H1 (cell line): ENCODE results near the gene F5. TPM values are rescaled to one million over a fixed set of nuclear protein-coding genes. Genes with fewer than 3 reads are reported as not detected.
A peak's percentile ranks its signal among the peaks of the same experiment; 100 is the strongest.

Experiments used
- CTCF ChIA-PET: fragments of 300-600 bp; sonication (Branson Sonifier 250); formaldehyde crosslinking; loops from one replicate; lab custom pipeline; 2021; ENCODE audit not compliant: partially characterized antibody; lab: Charles Lee
- POLR2A ChIA-PET: fragments of 300-600 bp; sonication (Branson Sonifier 250); formaldehyde crosslinking; loops from one replicate; lab custom pipeline; 2021; ENCODE audit warnings: inconsistent platforms; ENCODE audit not compliant: partially characterized antibody; lab: Charles Lee
- DNase-seq, 2 experiments: peaks; one replicate each; pipeline versions ENCODE4 v3.0.0 to v3.0.0-alpha.2; 2010 to 2022; ENCODE audit warnings: low spot score in 2 of 2, low read depth in 1 of 2, mixed read lengths in 1 of 2
- FAIRE-seq: peaks from 2 replicates; lab custom pipeline; 2011; peaks lifted over from hg19 to GRCh38; lab: Jason Lieb, UNC
- H2AFZ ChIP-seq: 2 replicates; pipeline ENCODE4 v1.8.1; 2012; ENCODE audit warnings: low read length, inconsistent platforms
- H2AK5ac ChIP-seq: 2 replicates; pipeline ENCODE4 v1.6.1; 2013; ENCODE audit warnings: low read depth, low read length
- H2BK120ac ChIP-seq: replicated peaks from 2 replicates; pipeline ENCODE3; 2013; ENCODE audit warnings: low read depth, low read length, inconsistent platforms
- H2BK12ac ChIP-seq: 2 replicates; pipeline ENCODE4 v1.6.1; 2013; ENCODE audit warnings: low read depth, low read length
- H2BK15ac ChIP-seq: 2 replicates; pipeline ENCODE4 v1.6.1; 2013; ENCODE audit warnings: low read length
- H2BK20ac ChIP-seq: 2 replicates; pipeline ENCODE4 v1.6.1; 2013; ENCODE audit warnings: low read length
- H2BK5ac ChIP-seq: 2 replicates; pipeline ENCODE4 v1.6.1; 2013; ENCODE audit warnings: low read depth, low read length
- H3K14ac ChIP-seq: 2 replicates; pipeline ENCODE4 v1.6.1; 2013; ENCODE audit warnings: inconsistent platforms; ENCODE audit not compliant: insufficient read length
- H3K18ac ChIP-seq: 2 replicates; pipeline ENCODE4 v1.6.1; 2013; ENCODE audit warnings: low read length; ENCODE audit errors: extremely low read depth
- H3K23ac ChIP-seq: 2 replicates; pipeline ENCODE4 v1.6.1; 2013; ENCODE audit warnings: inconsistent platforms; ENCODE audit not compliant: insufficient read length
- H3K23me2 ChIP-seq: 2 replicates; pipeline ENCODE4 v1.6.1; 2013; ENCODE audit warnings: low read depth, low read length
- H3K27ac ChIP-seq: 2 replicates; pipeline ENCODE4 v1.6.1; 2011; ENCODE audit warnings: low read depth, low read length, inconsistent platforms
- H3K27me3 ChIP-seq, 4 experiments: replicated peaks in 1 of 4; 1 replicate in 1 of 4; 2 replicates in 3 of 4; pipeline versions ENCODE4 v1.6.1 to v1.8.1; 2011 to 2013; ENCODE audit warnings: low read length in 3 of 4, mild to moderate bottlenecking in 3 of 4, inconsistent platforms in 2 of 4, mixed read lengths in 2 of 4, moderate library complexity in 1 of 4; ENCODE audit not compliant: control insufficient read depth in 3 of 4, insufficient read depth in 3 of 4; ENCODE audit errors: extremely low read depth in 1 of 4
- H3K36me3 ChIP-seq, 4 experiments: 2 replicates each; pipeline versions ENCODE4 v1.6.1 to v1.8.1; 2011 to 2013; ENCODE audit warnings: mild to moderate bottlenecking in 4 of 4, low read length in 3 of 4, moderate library complexity in 2 of 4, control low read depth in 1 of 4, inconsistent platforms in 1 of 4; ENCODE audit not compliant: insufficient read depth in 4 of 4, control insufficient read depth in 2 of 4
- H3K4ac ChIP-seq: replicated peaks from 2 replicates; pipeline ENCODE3; 2013; ENCODE audit warnings: low read length, low read depth, mixed read lengths, inconsistent platforms; ENCODE audit not compliant: insufficient read length
- H3K4me1 ChIP-seq, 4 experiments: replicated peaks in 1 of 4; 1 replicate in 1 of 4; 2 replicates in 3 of 4; pipeline versions ENCODE4 v1.6.1 to v1.8.1; 2011 to 2013; ENCODE audit warnings: low read length in 3 of 4, inconsistent platforms in 2 of 4, mixed read lengths in 1 of 4; ENCODE audit not compliant: insufficient read depth in 4 of 4, control insufficient read depth in 3 of 4
- H3K4me2 ChIP-seq, 2 experiments: 2 replicates each; pipeline versions ENCODE4 v1.6.1 to v1.8.1; 2011 to 2013; ENCODE audit warnings: low read depth in 2 of 2, low read length in 2 of 2, control low read depth in 1 of 2, inconsistent platforms in 1 of 2, mild to moderate bottlenecking in 1 of 2; ENCODE audit not compliant: insufficient read depth in 1 of 2
- H3K4me3 ChIP-seq, 4 experiments: fragments of 200-600, 300-600 bp in 1 of 4; sonication (generic), shearing (Covaris generic), sonication (Bioruptor Twin) in 1 of 4; 2 replicates each; pipeline versions ENCODE4 v1.5.1 to v1.8.1; 2011 to 2016; ENCODE audit warnings: low read length in 4 of 4, low read depth in 3 of 4, control low read depth in 2 of 4, inconsistent platforms in 2 of 4, mild to moderate bottlenecking in 2 of 4, mixed read lengths in 1 of 4, moderate library complexity in 1 of 4; ENCODE audit not compliant: insufficient read depth in 2 of 4; ENCODE audit errors: extremely low read depth in 1 of 4
- H3K56ac ChIP-seq: replicated peaks from 2 replicates; pipeline ENCODE3; 2013; ENCODE audit warnings: low read depth, mild to moderate bottlenecking, mixed read lengths, low read length, inconsistent platforms; ENCODE audit not compliant: insufficient read length
- H3K79me1 ChIP-seq: 2 replicates; pipeline ENCODE4 v1.6.1; 2013; ENCODE audit warnings: low read depth, low read length, control low read depth
- H3K79me2 ChIP-seq, 2 experiments: 2 replicates each; pipeline versions ENCODE4 v1.6.1 to v1.8.1; 2012 to 2013; ENCODE audit warnings: low read length in 2 of 2, mild to moderate bottlenecking in 2 of 2, inconsistent platforms in 1 of 2; ENCODE audit not compliant: insufficient read depth in 2 of 2, control insufficient read depth in 1 of 2
- H3K9ac ChIP-seq, 4 experiments: replicated peaks in 1 of 4; 1 replicate in 1 of 4; 2 replicates in 3 of 4; pipeline versions ENCODE4 v1.6.1 to v1.8.1; 2011 to 2013; ENCODE audit warnings: low read depth in 3 of 4, low read length in 3 of 4, control low read depth in 2 of 4, mild to moderate bottlenecking in 2 of 4, moderate library complexity in 2 of 4, inconsistent platforms in 1 of 4; ENCODE audit errors: extremely low read depth in 1 of 4
- H3K9me3 ChIP-seq, 2 experiments: 2 replicates each; pipeline versions ENCODE4 v1.6.1 to v1.8.1; 2012 to 2013; ENCODE audit warnings: mild to moderate bottlenecking in 2 of 2, moderate library complexity in 2 of 2, control low read depth in 1 of 2, inconsistent platforms in 1 of 2, low read depth in 1 of 2, low read length in 1 of 2, mixed read lengths in 1 of 2; ENCODE audit not compliant: insufficient read depth in 2 of 2
- H4K20me1 ChIP-seq, 2 experiments: replicated peaks in 1 of 2; 2 replicates each; pipeline versions ENCODE3 to v1.8.1; 2011 to 2013; ENCODE audit warnings: inconsistent platforms in 2 of 2, low read length in 2 of 2, mild to moderate bottlenecking in 1 of 2; ENCODE audit not compliant: insufficient read depth in 2 of 2, control insufficient read depth in 1 of 2
- H4K5ac ChIP-seq: 2 replicates; pipeline ENCODE4 v1.6.1; 2013; ENCODE audit warnings: low read length, low read depth, mixed read lengths, inconsistent platforms; ENCODE audit not compliant: insufficient read length
- H4K8ac ChIP-seq: 2 replicates; pipeline ENCODE4 v1.8.0; 2013; ENCODE audit warnings: mild to moderate bottlenecking, moderate library complexity, low read length, inconsistent platforms; ENCODE audit not compliant: insufficient read depth; ENCODE audit errors: extremely low read depth
- H4K91ac ChIP-seq: replicated peaks from 2 replicates; pipeline ENCODE3; 2013; ENCODE audit warnings: low read length, mixed read lengths, inconsistent platforms; ENCODE audit not compliant: insufficient read length
- CREB1 ChIP-seq: IDR thresholded peaks from 2 replicates; pipeline ENCODE4 v1.6.1; 2012; ENCODE audit warnings: inconsistent platforms
- HDAC6 ChIP-seq: IDR thresholded peaks from one replicate; pipeline ENCODE4 v1.7.1; 2012; ENCODE audit warnings: low read depth, mild to moderate bottlenecking, inconsistent platforms, low read length, moderate library complexity
- JUND ChIP-seq: IDR thresholded peaks from 2 replicates; pipeline ENCODE4 v1.6.1; 2011; ENCODE audit warnings: mild to moderate bottlenecking, improper control_type of control experiment, low read length
- KDM4A ChIP-seq: IDR thresholded peaks from one replicate; pipeline ENCODE4 v1.7.1; 2012; ENCODE audit warnings: low read depth, mild to moderate bottlenecking, moderate library complexity, low read length, inconsistent platforms; ENCODE audit not compliant: severe bottlenecking
- PHF8 ChIP-seq: fragments of 200-600 bp; sonication (generic); conservative IDR thresholded peaks from 2 replicates; pipeline ENCODE4 v1.7.1; 2012; ENCODE audit warnings: low read depth, mild to moderate bottlenecking, inconsistent platforms, low read length, moderate library complexity
- POLR2AphosphoS5 ChIP-seq: IDR thresholded peaks from 2 replicates; pipeline ENCODE4 v1.6.1; 2011; ENCODE audit warnings: low read depth, low read length
- RBBP5 ChIP-seq: IDR thresholded peaks from 2 replicates; pipeline ENCODE4 v1.7.1; 2012; ENCODE audit warnings: low read depth, mild to moderate bottlenecking, inconsistent platforms, low read length, moderate library complexity, borderline replicate concordance
- SIN3A ChIP-seq, 2 experiments: IDR thresholded peaks in 1 of 2; conservative IDR thresholded peaks in 1 of 2; 2 replicates each; pipeline ENCODE4 v1.6.1; 2011 to 2012; ENCODE audit warnings: low read length in 2 of 2, improper control_type of control experiment in 1 of 2, low read depth in 1 of 2, mild to moderate bottlenecking in 1 of 2
- SRF ChIP-seq: IDR thresholded peaks from 2 replicates; pipeline ENCODE4 v1.6.1; 2011; ENCODE audit warnings: mild to moderate bottlenecking, low read depth, low read length, moderate library complexity
- TCF12 ChIP-seq: IDR thresholded peaks from 2 replicates; pipeline ENCODE4 v1.6.1; 2011; ENCODE audit warnings: low read depth, mild to moderate bottlenecking, low read length
- WGBS, 2 experiments: shearing (Covaris generic) in 1 of 2; methylation state at CpG; one replicate each; pipeline versions ENCODE4 v1.1.6 to v1.1.7; 2013 to 2015; ENCODE audit warnings: low lambda C conversion rate in 2 of 2, mixed read lengths in 2 of 2, inconsistent platforms in 1 of 2, low coverage in 1 of 2, missing lambda C conversion rate in 1 of 2; ENCODE audit not compliant: insufficient replicate concordance in 2 of 2, insufficient coverage in 1 of 2, insufficient read length in 1 of 2; ENCODE audit errors: extremely low coverage in 1 of 2, missing lambda C conversion rate in 1 of 2; 5-methylcytosine and 5-hydroxymethylcytosine counted together
- polyA plus RNA-seq, 7 experiments: library from polyadenylated mRNA; depleted of rRNA in 3 of 7; stranded (reverse) in 5 of 7; unstranded in 2 of 7; fragments of >200 nt in 5 of 7; fragments of 200-250 nt in 2 of 7; gene quantifications; 1 replicate in 5 of 7; 2 replicates in 1 of 7; 4 replicates in 1 of 7; pipeline versions ENCODE4 v1.2.1 to v1.2.3, GENCODE V29; 2011 to 2013; ENCODE audit warnings: missing spikeins in 2 of 7, mixed read lengths in 2 of 7
- total RNA-seq: library from RNA; stranded (reverse); fragmentation: NEBNext Ultra II Directional; extraction: Animal tissue kit (Norgen Biotek cat#: 25700); gene quantifications from 2 replicates; pipeline ENCODE4 v1.2.1, GENCODE V29; 2021
- TF ChIP-seq, protein P1 (sequence below): IDR thresholded peaks from 2 replicates; pipeline ENCODE4 v1.6.1; 2011; ENCODE audit warnings: low read depth, mild to moderate bottlenecking, low read length; ENCODE audit not compliant: insufficient read depth

Gene F5
- total and polyA plus RNA-seq, 2 of the 8 experiments (the other 6 are each of a cell fraction or from before 2014, with no cell fraction given), result 0.04 to 0.06 TPM

DNA sequence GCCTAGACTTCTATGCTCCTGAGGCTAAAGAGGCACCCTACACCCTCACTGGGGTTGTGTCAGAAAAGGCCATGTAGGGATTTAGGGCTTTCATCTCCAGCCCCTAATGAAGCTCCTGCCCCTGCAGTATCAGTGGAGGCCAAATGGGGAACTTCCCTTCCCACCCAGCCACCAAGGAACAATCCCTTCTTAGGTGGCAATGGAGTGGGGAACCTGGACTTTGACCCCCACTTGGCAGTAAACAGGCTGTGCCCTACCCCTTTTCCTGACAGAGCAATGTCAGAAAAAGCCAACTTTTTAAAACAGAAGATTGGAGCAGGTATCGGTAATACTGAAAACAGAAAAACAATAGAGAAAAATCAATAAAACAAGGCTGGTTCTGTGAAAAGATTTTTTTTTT lies 65.1 kb downstream of the F5 start:
- H3K9me3 ChIP-seq, result no peaks in the 10 kb centered on the region
- H2BK15ac ChIP-seq, result no peak overlapping the region
- H3K79me2 ChIP-seq, result no peaks in the 10 kb centered on the region
- no peaks in the 10 kb centered on the region for H3K23me2 ChIP-seq
- no peak overlapping the region for H4K8ac ChIP-seq
- FAIRE-seq (no peak), DNase-seq (no peak)
- no peak overlapping the region for H4K5ac ChIP-seq
- 78% methylated on average over 1 of the region's 1 CpG; no CpG with 5 or more reads in 1 of the 2 experiments for WGBS, 2 experiments
- no peak overlapping the region for H2BK120ac ChIP-seq
- TF ChIP-seq PHF8 (no peak), HDAC6 (no peak), CREB1 (no peak), TCF12 (no peak), POLR2AphosphoS5 (no peak), JUND (no peak), SRF (no peak), KDM4A (no peak), RBBP5 (no peak), SIN3A (conservative IDR thresholded peaks at IDR 0.05 in 1 of 2, IDR thresholded peaks at IDR 0.05 in 1 of 2; ENCODE audit: low read depth in 1 of 2, low read length in 2 of 2) (no peak)
- TF ChIP-seq, protein P1, sequence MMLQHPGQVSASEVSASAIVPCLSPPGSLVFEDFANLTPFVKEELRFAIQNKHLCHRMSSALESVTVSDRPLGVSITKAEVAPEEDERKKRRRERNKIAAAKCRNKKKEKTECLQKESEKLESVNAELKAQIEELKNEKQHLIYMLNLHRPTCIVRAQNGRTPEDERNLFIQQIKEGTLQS, result no peak
- H3K9ac ChIP-seq, result no peak overlapping the region
- no peak overlapping the region for H2BK20ac ChIP-seq
- H3K4me3 ChIP-seq, result no peak overlapping the region
- H3K27me3 ChIP-seq, result no peaks in the 10 kb centered on the region
- POLR2A ChIA-PET, result no interaction called here
- H3K18ac ChIP-seq, result no peak overlapping the region
- H3K23ac ChIP-seq, result no peak overlapping the region
- no peaks in the 10 kb centered on the region for H3K4me1 ChIP-seq
- no peak overlapping the region for H3K56ac ChIP-seq
- no peak overlapping the region for H3K14ac ChIP-seq
- no peaks in the 10 kb centered on the region for H3K36me3 ChIP-seq
- CTCF ChIA-PET, result no interaction called here
- no peaks in the 10 kb centered on the region for H3K79me1 ChIP-seq
- no peak overlapping the region for H2AK5ac ChIP-seq
- no peak overlapping the region for H4K91ac ChIP-seq
- no peak overlapping the region for H3K4ac ChIP-seq
- H4K20me1 ChIP-seq, result no peaks in the 10 kb centered on the region
- no peak overlapping the region; the same call in 1 of the 2 replicates for H2BK5ac ChIP-seq
- H2AFZ ChIP-seq, result 0 out of 2 replicates have a peak overlapping the region, but pooled peaks have one; percentile 8
- H3K27ac ChIP-seq, result no peak overlapping the region
- H2BK12ac ChIP-seq, result no peak overlapping the region
- no peak overlapping the region for H3K4me2 ChIP-seq
